Iris pigment epithelial cell (primary cell): ENCODE data around the gene BORCS5.
"Not testable (repeated sequence)": the region's sequence is repeated elsewhere in the genome, so short reads cannot be mapped to it uniquely, and the experiment has no call there.

Experiments used
- DNase-seq: peaks from one replicate; pipeline ENCODE4 v3.0.0-alpha.2; 2011; ENCODE audit warnings: low read depth

The BORCS5 gene

DNA sequence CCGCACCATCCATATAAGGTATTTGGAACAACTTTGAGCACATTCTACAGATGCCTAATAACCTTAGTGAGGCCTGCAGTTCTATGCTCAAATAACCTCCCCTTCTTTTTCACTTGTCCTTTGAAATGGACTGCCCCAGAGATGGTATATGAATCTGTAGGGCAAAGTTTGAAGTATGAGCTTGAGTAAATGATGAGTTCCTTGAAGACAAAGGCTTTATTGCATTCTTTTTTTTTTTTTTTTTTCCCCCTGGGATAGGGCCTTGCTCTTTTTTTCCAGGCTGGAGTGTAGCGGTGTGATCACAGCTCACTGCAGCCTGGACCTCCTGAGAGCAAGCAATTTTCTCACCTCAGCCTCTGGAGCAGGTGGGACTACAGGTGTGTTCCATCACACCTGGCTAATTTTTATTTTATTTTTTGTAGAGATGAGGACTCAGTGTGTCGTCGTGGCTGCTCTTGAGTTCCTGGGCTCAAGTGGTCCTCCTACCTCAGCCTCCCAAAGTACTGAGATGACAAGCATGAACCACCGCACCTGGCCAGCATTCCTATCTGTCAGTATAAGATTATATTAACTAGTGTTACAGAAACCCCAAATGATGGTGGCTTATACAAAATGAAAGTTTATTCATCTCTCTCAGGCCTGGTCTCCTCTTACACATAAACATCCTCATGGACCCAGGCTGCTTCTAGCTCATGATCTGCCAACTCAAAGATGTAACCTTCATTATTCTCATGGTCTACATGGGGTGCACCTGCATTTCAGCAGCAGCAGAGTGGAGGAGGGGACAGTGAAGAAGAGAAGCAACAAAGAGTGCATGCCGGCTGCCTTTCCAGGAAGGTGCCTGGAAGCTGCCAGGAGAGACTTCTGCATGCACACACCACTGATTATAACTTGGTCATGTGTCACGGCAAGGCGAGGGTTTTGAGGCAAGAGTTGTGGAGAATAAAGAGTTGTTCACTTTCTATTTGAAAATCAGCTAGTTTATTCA is 104.4 kb downstream of the BORCS5 start:
- no peak for DNase-seq

DNA sequence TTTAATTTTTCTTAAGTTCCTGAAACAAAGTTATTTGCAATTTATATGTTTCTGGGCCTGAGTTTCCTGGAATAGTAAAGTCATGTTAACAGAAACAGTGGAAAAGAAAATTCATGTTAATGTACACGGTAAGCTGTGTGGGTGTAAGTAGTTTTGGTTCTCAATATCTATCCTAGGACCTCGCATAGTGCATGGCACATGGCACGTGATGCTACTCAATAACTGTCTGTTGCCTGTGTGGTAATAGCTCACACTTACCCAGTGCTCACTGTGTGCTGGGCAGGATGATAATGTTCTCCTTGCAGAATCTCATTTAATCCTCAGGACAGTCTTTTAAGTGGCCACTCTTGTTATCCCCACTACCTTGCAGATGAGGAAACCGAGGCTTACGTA is 105.0 kb downstream of the BORCS5 start:
- no peak for DNase-seq

DNA sequence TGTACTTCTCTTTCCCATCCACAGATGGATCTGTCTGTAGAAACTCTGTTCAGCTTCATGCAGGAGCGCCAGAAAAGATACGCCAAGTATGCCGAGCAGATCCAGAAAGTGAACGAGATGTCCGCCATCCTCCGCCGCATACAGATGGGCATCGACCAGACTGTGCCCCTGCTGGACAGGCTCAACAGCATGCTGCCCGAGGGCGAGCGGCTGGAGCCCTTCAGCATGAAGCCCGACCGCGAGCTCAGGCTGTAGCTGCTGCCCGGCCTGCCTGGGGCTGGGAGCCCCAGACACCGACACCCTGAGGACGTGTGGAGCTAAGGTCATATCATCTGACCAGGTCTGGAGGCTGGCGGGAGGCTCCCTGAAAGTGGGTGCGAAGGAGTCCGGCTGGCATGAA is 108.6 kb downstream of the BORCS5 start:
- no peak for DNase-seq

DNA sequence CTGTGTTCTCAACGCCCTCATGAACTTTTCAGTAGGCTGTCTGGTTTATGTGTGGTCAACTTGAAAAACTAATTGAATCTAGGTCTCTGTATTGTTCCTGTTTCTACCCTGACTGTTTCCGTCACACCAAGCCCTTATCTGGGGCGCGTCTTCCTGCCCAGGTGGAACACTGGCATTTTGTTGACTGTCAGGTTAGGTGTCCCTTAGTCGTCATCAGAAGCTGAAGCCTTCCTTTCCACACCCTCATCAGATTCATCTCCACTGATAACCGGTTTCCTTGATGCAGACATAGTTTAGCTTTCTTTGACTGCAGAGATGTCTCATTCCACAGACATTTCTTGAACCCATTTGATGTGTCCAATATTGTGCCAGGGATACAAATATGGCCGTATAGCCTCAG is 109.3 kb downstream of the BORCS5 start:
- DNase-seq, result no peak

DNA sequence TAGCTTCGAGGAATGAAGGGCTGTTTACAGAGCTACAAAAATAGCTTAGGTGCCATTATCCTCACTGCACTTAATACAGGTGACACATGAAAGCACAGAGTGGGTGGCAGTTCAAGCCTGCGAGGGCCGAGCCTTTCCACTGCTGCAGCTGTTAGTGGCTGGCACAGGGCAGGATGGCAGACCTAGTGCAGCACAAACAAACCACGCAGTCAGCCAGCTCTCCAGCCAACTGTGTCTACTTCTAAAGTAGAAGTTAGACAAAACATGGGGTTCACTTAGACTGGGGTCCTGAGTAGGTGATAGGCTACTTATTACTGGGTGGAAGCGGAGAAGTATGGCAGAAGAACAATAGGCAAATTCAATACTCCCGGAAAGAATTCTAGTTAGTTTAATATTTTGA is 110.4 kb downstream of the BORCS5 start:
- no peak for DNase-seq

DNA sequence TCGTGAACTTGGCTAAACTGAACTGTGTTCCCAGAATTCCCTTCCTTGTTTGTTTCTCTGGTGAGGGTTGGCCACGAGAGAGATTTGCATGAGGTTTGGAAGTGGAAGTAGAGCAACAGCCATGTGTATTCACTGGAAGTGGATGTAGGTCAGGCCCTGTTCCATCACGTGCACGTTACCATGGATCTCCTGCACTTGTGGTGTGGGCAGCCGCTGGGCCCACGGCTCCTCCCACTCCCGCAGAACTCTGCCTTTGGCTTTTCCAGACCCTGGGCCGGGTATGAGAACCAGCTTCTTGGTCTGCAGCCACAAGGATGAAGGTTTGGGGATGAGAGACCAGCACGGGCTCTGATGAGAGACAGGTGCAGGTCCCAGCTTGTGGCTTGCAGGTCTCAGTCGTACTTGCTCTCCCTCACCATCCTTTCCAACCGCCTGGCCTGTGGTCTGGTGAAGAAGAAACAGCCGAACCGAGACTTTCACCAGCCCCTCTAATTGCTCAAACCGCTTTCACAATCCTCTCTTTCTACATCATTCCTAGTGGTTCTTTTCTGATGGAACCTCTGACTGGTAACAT is 110.9 kb downstream of the BORCS5 start:
- DNase-seq, result peak; percentile 19

DNA sequence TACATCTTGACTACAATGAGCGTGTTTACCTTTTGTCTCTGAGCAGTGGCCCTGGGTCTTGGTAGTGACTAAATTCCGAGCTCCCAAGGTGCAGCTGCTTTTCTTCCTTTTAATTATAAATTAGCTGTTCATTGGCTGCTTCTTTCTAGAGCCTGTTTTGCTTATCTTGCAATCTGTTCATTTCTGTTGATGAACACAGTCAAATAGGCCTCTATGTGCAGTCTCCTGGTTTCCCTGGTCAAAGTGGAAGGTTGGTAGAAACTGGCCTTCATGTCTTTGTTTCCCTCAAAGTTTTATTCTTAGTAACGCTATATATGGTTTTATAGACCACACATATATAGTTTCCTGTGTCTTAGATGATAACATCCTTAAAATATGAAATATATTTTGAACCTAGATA is 111.7 kb downstream of the BORCS5 start:
- DNase-seq, result no peak

DNA sequence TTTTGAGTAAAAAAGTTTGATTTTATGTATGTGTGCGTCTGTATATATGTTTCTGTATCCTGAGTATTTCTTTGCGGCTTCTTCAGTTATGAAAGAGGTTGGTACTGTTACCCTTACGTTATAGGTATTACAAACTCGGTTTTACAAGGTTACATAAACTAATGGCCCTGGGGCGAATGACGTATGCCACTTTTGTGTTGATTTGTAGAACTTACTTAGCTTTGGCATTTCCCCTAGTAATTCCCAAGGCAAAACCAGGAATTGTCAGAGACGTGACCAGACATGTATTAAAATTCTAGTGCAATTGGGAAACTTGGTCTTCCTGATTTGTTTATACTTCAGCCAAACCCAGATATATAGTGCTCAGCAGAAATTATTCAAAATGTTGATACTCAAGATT is 112.5 kb downstream of the BORCS5 start:
- DNase-seq, result no peak

DNA sequence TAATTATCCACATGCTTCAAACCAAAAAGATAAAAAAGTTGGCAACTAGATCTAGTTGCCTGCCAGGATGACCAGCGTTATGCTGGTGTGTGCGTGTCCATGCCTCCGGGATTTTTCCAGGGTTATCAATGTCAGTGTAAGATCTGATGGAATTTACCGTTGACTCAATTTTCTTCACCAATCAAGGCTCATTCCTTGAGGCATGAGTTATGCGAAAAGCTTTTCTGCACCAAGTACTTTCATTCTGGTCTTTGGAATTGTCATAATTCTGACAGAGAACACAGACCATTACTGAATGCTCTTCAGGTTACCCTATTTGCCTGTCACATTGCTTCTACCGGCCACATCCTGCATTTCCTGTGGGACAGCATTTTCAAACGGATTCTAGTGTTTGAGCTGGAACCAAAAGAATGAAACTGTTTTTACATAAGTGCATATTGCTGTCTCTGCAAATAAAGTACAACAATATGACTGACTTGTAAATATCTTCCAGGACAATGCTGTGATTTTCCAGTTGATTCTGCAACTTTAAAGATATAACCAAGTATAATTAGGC is 114.0 kb downstream of the BORCS5 start:
- DNase-seq, result no peak

DNA sequence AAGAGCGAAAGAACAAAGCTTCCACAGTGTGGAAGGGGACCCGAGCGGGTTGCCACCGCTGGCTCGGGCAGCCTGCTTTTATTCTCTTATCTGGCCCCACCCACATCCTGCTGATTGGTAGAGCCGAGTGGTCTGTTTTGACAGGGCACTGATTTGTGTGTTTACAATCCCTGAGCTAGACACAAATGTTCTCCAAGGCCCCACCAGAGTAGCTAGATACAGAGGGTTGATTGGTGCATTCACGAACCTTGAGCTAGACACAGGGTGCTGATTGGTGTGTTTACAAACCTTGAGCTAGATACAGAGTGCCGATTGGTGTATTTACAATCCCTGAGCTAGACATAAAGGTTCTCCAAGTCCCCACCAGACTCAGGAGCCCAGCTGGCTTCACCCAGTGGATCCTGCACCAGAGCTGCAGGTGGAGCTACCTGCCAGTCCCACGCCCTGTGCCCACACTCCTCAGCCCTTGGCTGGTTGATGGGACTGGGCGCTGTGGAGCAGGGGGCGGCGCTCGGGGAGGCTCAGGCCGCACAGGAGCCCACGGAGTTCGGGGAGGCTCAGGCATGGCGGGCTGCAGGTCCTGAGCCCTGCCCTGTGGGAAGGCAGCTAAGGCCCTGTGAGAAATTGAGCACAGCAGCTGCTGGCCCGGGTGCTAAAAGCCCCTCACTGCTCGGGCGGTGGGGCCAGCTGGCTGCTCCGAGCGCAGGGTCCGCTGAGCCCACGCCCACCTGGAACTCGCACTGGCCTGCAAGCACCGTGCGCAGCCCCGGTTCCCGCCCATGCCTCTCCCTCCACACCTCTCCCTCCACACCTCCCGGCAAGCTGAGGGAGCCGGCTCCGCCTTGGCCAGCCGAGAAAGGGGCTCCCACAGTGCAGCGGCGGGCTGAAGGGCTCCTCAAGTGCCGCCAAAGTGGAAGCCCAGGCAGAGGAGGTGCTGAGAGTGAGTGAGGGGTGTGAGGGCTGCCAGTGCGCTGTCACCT is 115.4 kb downstream of the BORCS5 start:
- not testable (repeated sequence) for DNase-seq

DNA sequence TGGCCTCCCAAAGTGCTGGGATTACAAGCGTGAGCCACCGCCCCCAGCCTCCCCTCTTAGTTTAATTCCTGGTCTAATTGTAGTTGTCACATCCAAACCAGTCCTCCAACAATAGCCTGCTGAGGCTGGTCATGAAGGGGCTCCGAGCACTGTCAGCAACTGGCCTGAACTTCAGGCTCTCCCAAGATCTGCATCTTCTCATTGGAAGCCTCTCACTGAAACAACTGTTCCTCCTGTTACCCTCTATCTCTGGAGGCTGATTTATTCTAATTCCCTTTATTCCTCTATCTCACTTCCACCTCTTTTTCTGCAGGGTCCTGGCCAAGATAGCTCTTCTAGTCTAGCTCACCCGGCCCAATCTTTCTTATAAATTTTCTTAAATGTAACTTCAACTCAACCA is 116.3 kb downstream of the BORCS5 start:
- DNase-seq, result no peak

DNA sequence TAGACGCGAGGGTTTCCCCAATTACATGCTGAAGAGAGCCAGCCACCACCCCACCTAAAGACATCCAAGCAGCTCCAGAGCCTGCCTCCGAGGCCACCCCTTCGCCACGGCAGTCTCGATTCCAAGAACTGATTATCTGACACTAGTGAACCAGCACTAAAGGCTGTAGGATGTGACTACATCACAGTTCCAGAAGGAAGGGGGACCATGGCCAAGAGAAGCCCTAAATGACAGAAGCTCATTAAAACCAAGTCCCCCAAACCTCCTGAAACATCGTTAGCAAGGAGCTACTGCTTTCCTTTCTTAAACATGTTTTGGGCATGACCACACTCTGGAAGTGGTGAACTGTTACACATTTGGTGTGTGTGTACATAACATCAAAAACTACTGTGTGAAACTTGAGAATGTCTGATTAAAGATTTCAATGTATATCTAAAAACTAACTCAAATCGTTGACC is 117.6 kb downstream of the BORCS5 start:
- no peak for DNase-seq

DNA sequence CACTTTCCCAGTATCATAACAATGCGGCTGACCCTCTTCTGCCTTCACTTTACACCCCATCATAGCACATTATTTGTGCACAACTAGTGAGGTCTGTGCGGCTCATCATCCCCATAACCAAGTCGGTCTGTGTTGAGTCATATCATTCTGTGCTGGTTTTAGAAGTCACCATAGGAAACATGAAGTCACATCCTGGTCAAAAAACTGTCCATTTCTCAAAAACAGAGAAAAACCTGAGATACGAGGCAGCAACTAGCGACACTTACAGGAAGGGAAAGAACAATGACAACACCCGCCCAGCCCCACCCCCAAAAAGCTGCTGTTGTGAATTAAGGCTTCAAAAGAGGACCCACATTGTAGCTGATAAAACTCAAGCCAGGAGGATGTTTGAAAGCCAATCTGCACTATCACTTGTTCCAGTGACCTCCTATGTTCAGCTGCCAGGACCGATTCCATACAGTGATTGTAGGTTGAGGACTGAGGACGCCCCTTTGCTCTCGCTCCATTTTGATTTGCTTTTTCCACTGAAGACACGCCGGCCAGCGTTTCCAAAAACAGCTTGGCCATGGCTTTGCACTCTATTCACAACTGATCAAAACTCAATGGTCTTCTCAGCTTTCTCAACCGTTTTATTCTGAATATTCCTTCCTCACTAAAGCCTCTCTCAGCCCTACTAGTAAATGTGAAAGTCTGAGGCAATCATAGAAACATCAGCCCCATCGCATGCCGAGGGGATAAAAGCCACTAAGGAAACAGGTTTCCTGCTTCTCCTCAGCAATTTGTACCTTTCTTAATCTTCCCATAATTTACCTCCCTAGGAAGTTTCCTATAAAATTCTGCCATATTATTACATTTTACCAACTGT is 118.3 kb downstream of the BORCS5 start:
- peak; percentile 44 for DNase-seq

DNA sequence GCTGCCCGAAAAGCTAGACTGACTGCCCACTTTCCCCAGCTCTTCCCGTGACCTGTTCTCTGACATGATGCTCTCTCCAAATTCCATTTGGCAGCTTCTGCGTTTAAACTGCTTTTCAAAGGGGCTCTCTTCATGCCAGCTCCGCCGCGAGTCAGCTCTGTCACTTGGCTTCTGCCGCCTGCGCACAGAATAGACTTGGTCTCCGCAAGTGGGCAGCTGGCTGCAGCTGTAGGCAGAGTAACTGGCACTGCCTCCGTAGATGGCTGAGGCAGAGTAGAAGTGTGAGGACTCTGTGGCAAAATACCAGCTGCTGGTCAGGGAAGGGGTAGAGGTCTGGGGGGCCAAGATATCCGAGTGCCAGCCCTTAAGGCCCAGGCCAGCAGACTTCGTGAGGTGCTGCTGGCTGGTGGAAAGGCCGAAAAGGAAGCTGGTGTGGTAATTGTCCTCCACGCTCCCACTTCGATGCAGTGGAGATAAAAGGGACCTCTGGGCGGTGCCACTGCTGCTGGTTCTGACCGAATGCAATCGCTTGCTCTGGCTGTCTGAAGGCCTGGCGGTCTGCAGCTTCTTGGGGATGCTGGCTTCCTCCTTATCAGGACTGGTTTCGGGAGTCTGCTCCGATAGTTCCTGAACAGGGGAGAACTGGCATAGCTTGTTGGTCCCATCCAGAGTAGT is 120.1 kb downstream of the BORCS5 start:
- no peak for DNase-seq

DNA sequence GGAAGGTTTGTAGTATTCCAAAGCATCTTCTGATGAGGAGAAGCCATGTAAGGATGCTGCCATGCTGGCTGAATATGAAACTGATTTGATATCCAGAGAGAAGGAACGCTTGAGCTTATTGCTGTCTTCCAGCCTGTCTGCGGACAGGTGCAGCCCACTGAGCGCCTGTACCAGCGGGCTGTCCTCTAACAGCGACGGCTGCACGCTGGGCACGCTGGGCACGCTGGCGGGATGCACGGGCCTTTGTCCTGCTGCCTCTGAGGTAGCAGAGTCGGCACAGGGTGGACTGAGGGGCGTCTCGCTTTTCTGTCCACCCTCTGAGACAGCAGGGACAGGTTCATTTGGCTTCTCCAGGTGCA is 120.6 kb downstream of the BORCS5 start:
- no peak for DNase-seq

DNA sequence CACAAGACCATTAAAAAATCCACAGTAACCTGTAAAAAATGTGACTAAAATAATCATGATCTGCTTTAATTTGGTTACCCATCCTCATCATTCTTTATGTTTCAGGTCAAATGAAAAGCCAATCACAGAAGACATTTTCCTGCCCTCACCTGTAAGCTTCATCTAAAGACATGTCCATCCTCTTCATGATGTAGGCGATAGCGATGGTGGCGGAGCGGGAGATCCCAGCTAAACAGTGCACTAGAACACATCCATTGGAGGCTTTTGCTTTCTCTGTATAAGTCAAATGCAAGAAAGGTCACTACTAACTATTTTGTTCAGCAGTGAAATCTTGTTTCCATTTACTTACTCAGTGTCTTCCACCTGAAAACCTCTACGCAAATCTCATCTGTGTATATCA is 123.2 kb downstream of the BORCS5 start:
- no peak for DNase-seq

DNA sequence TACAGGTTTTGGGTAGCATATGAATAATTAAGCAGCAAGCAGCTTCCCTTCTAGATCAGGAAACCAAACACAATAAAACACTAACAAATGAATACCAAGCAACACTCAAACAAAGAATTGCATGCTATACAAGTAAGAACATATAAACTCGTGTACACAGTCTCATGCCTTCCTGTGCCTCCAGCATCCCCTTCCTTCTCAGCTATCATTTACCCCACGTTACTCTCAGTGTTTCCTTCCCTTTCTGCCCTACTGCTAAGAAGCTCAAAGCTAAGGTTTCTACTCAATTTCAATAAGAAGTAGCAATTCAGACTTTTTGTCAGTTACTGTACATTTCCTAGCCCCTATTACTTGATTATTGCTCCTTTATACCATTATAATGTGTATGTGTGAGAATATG is 124.8 kb downstream of the BORCS5 start:
- DNase-seq, result no peak

DNA sequence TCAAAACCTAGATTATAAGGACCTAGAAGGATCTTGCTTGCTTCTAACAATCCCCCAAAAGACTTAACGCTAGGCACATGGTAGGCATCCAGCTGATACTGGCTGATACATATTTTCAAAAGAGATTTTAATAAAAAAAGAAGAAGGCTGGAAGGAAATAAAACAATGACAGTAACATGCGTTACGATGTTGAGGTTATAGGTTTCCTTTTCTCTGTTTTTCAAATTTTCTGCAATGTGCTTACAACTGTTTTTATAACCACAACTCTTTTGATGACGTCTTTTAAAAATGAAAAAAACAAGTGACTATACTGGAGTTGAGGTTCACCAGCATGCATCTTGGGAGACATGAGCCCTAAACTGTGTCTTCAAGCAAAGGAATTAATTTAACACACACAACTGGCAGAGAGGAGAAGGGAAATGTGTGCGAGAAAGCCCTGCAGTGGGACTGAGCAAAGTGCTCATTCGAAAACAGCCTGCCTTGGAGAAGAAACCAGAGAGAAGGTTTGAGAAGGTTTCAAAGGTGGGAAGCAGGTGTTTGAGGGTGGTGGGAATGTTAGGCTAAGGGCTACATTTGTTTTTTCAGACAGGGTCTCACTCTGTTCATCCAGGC is 125.4 kb downstream of the BORCS5 start:
- no peak for DNase-seq

DNA sequence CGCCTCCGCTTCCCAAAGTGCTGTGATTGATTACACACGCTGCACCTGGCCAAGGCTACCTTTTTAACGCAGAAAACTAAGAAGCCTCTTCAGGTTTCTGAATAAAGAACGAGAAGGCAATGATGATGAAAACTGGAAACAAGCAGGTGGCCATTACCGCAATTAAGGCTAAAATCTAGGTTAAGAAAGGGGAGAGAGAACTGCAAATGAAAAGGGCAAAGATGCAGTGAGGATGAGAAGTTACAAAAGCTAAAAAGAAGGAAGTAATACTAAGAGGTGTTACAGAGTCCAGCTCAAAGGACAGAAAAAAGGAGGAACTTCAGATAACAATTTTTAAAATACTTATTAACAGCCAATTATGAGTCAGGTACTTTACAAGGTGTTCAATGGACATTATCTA is 126.1 kb downstream of the BORCS5 start:
- no peak for DNase-seq

DNA sequence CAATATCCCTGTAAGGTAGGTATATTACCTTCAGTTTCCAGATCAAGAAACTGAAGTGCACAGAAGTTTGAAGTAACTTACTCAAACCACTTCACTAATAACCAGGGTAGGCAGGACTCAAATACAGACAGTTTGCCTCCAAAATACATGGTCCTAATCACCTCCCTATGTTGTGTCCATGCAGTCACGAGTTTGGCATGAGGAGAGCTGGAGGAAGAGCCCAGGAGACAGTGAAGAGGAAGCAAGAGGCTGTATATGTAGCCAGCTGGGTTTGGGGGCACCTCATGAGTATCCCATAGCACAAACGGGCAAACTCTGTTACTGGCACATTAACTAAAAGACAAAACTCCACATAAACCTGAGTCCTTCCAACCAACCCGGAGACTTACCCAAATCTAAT is 126.6 kb downstream of the BORCS5 start:
- no peak for DNase-seq
